Eye (tissue), 1 donor: Measurements from ENCODE around the gene NOTCH2NLA.
"Not testable (repeated sequence)": the region's sequence is repeated elsewhere in the genome, so short reads cannot be mapped to it uniquely, and the experiment has no call there.

Source experiments
- DNase-seq: peaks from one replicate; pipeline ENCODE4 v3.0.0-alpha.2; 2015

The NOTCH2NLA gene

DNA sequence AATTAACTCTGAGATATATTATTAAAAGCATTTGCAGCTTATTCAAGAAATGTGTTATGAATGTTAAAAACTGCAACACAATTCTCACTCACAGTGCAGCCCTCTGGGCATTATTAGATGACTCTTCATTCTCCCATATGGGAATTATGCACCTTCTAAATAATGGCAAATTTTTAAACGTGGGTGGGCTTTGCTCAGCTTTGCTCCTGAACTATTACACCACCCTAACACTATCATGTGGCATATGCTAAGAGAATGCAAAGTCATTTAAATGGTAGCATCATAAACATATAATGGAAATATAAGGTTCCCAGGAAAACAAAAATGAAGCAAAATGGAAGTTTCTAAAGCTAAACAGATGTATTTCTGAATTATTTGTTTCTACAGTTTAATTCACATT is 61.5 kb downstream of the NOTCH2NLA start:
- not testable (repeated sequence) for DNase-seq

DNA sequence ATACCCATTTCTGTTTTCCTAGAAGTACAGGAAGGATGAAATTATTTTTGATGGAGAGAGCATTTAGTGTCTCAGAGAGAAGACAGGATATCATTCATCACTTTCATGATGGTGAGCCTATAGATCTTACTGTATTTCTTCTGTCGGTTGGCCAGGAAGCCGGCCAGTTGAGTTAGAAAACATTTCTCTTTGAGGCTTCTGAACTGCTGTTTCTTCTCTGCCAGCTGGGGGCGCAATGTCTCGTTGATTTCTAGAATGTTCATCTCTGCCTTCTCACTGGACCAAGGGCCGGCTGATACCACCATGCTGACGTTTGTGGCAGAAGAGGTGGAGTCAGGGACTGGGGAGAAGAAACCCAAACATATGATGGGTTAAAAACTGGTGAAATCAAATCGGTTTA is 84.4 kb downstream of the NOTCH2NLA start, which contains the start of gene NBPF10:
TSS of gene NBPF10 (minus strand) at position 340 of the 400 bp plus-strand sequence. CDS start at position 305, 35 bp downstream.
- not testable (repeated sequence) for DNase-seq
